Mammary epithelial cell (primary cell): Measurements from ENCODE around the gene ZNF136.

ENCODE experiments used
- CTCF ChIP-seq, 2 donors: IDR thresholded peaks in 1 of 2; conservative IDR thresholded peaks in 1 of 2; 2 replicates each; pipeline ENCODE4 v1.5.1; 2011 to 2012; ENCODE audit warnings: inconsistent platforms in 2 of 2, low read length in 2 of 2, mild to moderate bottlenecking in 2 of 2, control low read depth in 1 of 2, low read depth in 1 of 2; ENCODE audit not compliant: insufficient read depth in 1 of 2; ENCODE audit errors: extremely low read depth in 1 of 2
- EZH2 ChIP-seq: IDR thresholded peaks from 2 replicates; pipeline ENCODE4 v1.6.1; 2012; ENCODE audit warnings: low read length, inconsistent platforms, borderline replicate concordance

- TF ChIP-seq CTCF (conservative IDR thresholded peaks at IDR 0.05 in 1 of 2, IDR thresholded peaks at IDR 0.05 in 1 of 2; ENCODE audit: extremely low read depth in 1 of 2, insufficient read depth in 1 of 2, low read depth in 1 of 2, low read length in 2 of 2) (no peak), EZH2 (no peak)
These were observed at the start of gene ZNF136 for GRCh38 chr19:12162882-12163806.
